HCT116 (cell line): ENCODE results near the gene NAPB. TPM values are rescaled to one million over a fixed set of nuclear protein-coding genes. Genes with fewer than 3 reads are reported as not detected.

Source experiments
- ATAC-seq: fragments of 200-7000 bp; cut with Tn5 transposase; 2 replicates; pipeline ENCODE4 v1.9.1; 2020; ENCODE audit warnings: mild to moderate bottlenecking, moderate library complexity
- BruUV-seq: library from RNA; stranded (reverse); fragments of 400-500 nt; replicated peaks from 2 replicates; lab custom pipeline; 2021; lab: Mats Ljungman, UMichigan
- CTCF ChIA-PET: fragments of 300-600 bp; sonication (Branson Sonifier 250); formaldehyde crosslinking; loops from one replicate; lab custom pipeline; 2021; ENCODE audit warnings: antibody characterized with exemption; lab: Charles Lee
- POLR2A ChIA-PET: fragments of 300-600, 350-600 bp; sonication (Branson Sonifier 250); formaldehyde crosslinking; loops from one replicate; lab custom pipeline; 2021; ENCODE audit warnings: antibody characterized with exemption; lab: Charles Lee
- RAD21 ChIA-PET, 2 experiments: fragments of 300-600 bp; sonication (Branson Sonifier 250); formaldehyde crosslinking; loops; one replicate each; lab custom pipeline; 2023; ENCODE audit warnings: low total read pairs in 2 of 2; ENCODE audit not compliant: uncharacterized antibody in 2 of 2, unreplicated experiment in 2 of 2, low non-redundant PET in 1 of 2; lab: Charles Lee
- DNase-seq: peaks from one replicate; pipeline ENCODE4 v3.0.0-alpha.2; 2010; ENCODE audit warnings: low read depth, low spot score
- H2AFZ ChIP-seq: fragments of 200-600 bp; shearing (Covaris generic), sonication (generic); 2 replicates; pipeline ENCODE4 v1.6.1; 2017; ENCODE audit warnings: low read depth, mixed run types, mixed read lengths, antibody characterized with exemption, low read length; ENCODE audit not compliant: poor library complexity, severe bottlenecking
- H3K27ac ChIP-seq: 2 replicates; pipeline ENCODE4 v1.5.1; 2012; ENCODE audit warnings: low read depth, low read length
- H3K27me3 ChIP-seq: fragments of 200-600 bp; sonication (generic); 2 replicates; pipeline ENCODE4 v1.6.1; 2016; ENCODE audit warnings: mixed run types, low read length, mixed read lengths; ENCODE audit not compliant: insufficient read depth
- H3K36me3 ChIP-seq, 2 experiments: fragments of 200-500 bp in 1 of 2; fragments of 200-600 bp in 1 of 2; sonication (Bioruptor generic) in 1 of 2; sonication (generic) in 1 of 2; 2 replicates each; pipeline versions ENCODE4 v1.5.1 to v1.6.1; 2014 to 2016; ENCODE audit warnings: low read length in 2 of 2, inconsistent platforms in 1 of 2, mixed read lengths in 1 of 2, mixed run types in 1 of 2; ENCODE audit not compliant: insufficient read depth in 2 of 2, control insufficient read depth in 1 of 2
- H3K4me1 ChIP-seq, 2 experiments: fragments of 200-600 bp in 1 of 2; sonication (generic) in 1 of 2; 2 replicates each; pipeline versions ENCODE4 v1.5.1 to v1.6.1; 2012 to 2017; ENCODE audit warnings: low read length in 2 of 2, inconsistent platforms in 1 of 2, mild to moderate bottlenecking in 1 of 2, mixed read lengths in 1 of 2, mixed run types in 1 of 2, moderate library complexity in 1 of 2; ENCODE audit not compliant: insufficient read depth in 2 of 2, control insufficient read depth in 1 of 2
- H3K4me2 ChIP-seq: fragments of 200-600 bp; sonication (generic); 2 replicates; pipeline ENCODE4 v1.6.1; 2017; ENCODE audit warnings: mixed run types, low read length, mixed read lengths
- H3K4me3 ChIP-seq, 2 experiments: fragments of 200-600 bp in 1 of 2; sonication (generic) in 1 of 2; replicated peaks in 1 of 2; 2 replicates each; pipeline ENCODE4 v1.5.1; 2011 to 2016; ENCODE audit warnings: low read length in 2 of 2, control low read depth in 1 of 2, low read depth in 1 of 2, mild to moderate bottlenecking in 1 of 2, mixed read lengths in 1 of 2, mixed run types in 1 of 2
- H3K79me2 ChIP-seq: fragments of 200-600 bp; sonication (generic); 2 replicates; pipeline ENCODE4 v1.6.1; 2017; ENCODE audit warnings: mild to moderate bottlenecking, mixed run types, low read length, moderate library complexity, mixed read lengths; ENCODE audit not compliant: insufficient read depth
- H3K9ac ChIP-seq: fragments of 200-600 bp; sonication (generic); 2 replicates; pipeline ENCODE4 v1.6.1; 2016; ENCODE audit warnings: low read length, mixed read lengths
- H3K9me2 ChIP-seq: fragments of 200-600 bp; sonication (generic), shearing (Covaris generic); 2 replicates; pipeline ENCODE4 v1.6.1; 2017; ENCODE audit warnings: mixed run types, mild to moderate bottlenecking, moderate library complexity; ENCODE audit not compliant: insufficient read depth
- H3K9me3 ChIP-seq, 2 experiments: fragments of 200-500 bp in 1 of 2; fragments of 200-600 bp in 1 of 2; sonication (Bioruptor generic) in 1 of 2; sonication (generic) in 1 of 2; 2 replicates each; pipeline ENCODE4 v1.6.1; 2014 to 2017; ENCODE audit warnings: low read length in 2 of 2, mixed read lengths in 2 of 2, inconsistent platforms in 1 of 2, low read depth in 1 of 2, mild to moderate bottlenecking in 1 of 2, mixed run types in 1 of 2, moderate library complexity in 1 of 2; ENCODE audit not compliant: control insufficient read depth in 1 of 2, insufficient read depth in 1 of 2
- H4K20me1 ChIP-seq: fragments of 200-600 bp; sonication (generic), shearing (Covaris generic); 2 replicates; pipeline ENCODE4 v1.6.1; 2017; ENCODE audit warnings: mixed run types, mild to moderate bottlenecking, moderate library complexity; ENCODE audit not compliant: insufficient read depth
- CEBPB ChIP-seq: IDR thresholded peaks from 2 replicates; pipeline ENCODE4 v1.6.1; 2012; ENCODE audit warnings: low read depth
- CTCF ChIP-seq, 3 experiments: fragments of 200-600 bp in 1 of 3; sonication (generic) in 1 of 3; IDR thresholded peaks in 2 of 3; conservative IDR thresholded peaks in 1 of 3; 2 replicates each; pipeline ENCODE4 v1.5.1; 2012 to 2017; ENCODE audit warnings: low read depth in 2 of 3, low read length in 2 of 3, antibody characterized with exemption in 1 of 3, borderline replicate concordance in 1 of 3, control low read depth in 1 of 3, mild to moderate bottlenecking in 1 of 3, mixed read lengths in 1 of 3, mixed run types in 1 of 3, moderate library complexity in 1 of 3; ENCODE audit not compliant: insufficient read depth in 1 of 3
- EGR1 ChIP-seq: IDR thresholded peaks from 2 replicates; pipeline ENCODE4 v1.6.1; 2012; ENCODE audit warnings: low read depth
- EZH2phosphoT487 ChIP-seq: fragments of 200-600 bp; IDR thresholded peaks from 2 replicates; pipeline ENCODE4 v1.6.1; 2018; ENCODE audit warnings: antibody characterized with exemption, borderline replicate concordance
- FOSL1 ChIP-seq: IDR thresholded peaks from 2 replicates; pipeline ENCODE4 v1.6.1; 2012; ENCODE audit warnings: low read depth
- JUND ChIP-seq: IDR thresholded peaks from 2 replicates; pipeline ENCODE4 v1.6.1; 2012
- MAX ChIP-seq: IDR thresholded peaks from 2 replicates; pipeline ENCODE4 v1.6.1; 2012
- RAD21 ChIP-seq: IDR thresholded peaks from 2 replicates; pipeline ENCODE4 v1.6.1; 2012; ENCODE audit warnings: low read depth, mild to moderate bottlenecking
- REST ChIP-seq: IDR thresholded peaks from 2 replicates; pipeline ENCODE4 v1.6.1; 2012; ENCODE audit warnings: low read depth
- SP1 ChIP-seq: IDR thresholded peaks from 2 replicates; pipeline ENCODE4 v1.6.1; 2012; ENCODE audit warnings: low read depth
- SRF ChIP-seq: IDR thresholded peaks from 2 replicates; pipeline ENCODE4 v1.6.1; 2012; ENCODE audit warnings: low read depth
- YY1 ChIP-seq: IDR thresholded peaks from 2 replicates; pipeline ENCODE4 v1.6.1; 2011; ENCODE audit warnings: low read length, low read depth, moderate library complexity, mild to moderate bottlenecking; ENCODE audit not compliant: insufficient replicate concordance; ENCODE audit errors: extremely low read depth
- ZFX ChIP-seq: fragments of 450-650 bp; IDR thresholded peaks from 2 replicates; pipeline ENCODE4 v1.6.1; 2017
- ZNF274 ChIP-seq: fragments of 200-500 bp; sonication (Bioruptor generic); IDR thresholded peaks from 2 replicates; pipeline ENCODE4 v1.6.1; 2014; ENCODE audit warnings: mild to moderate bottlenecking, low read depth, low read length, inconsistent platforms
- intact Hi-C: fragments of 100-400 bp; cut with micrococcal nuclease; formaldehyde crosslinking; loops from 2 replicates; pipeline ENCODE4 v1.10.0; 2022
- total RNA-seq: library from RNA; stranded (reverse); gene quantifications from one replicate; pipeline ENCODE4 v1.2.1, GENCODE V29; 2021; ENCODE audit not compliant: unreplicated experiment

The NAPB gene
- total RNA-seq, 1 experiment from 2014 or later, result 7.9 TPM

GRCh38 chr20:23369072-23369823, 52.0 kb downstream of the NAPB start:
- H3K4me3 ChIP-seq, result no peak overlapping the region
- H3K9me2 ChIP-seq, result no peaks in the 10 kb centered on the region
- POLR2A ChIA-PET, result no interaction called here
- no peaks in the 10 kb centered on the region for H3K9me3 ChIP-seq
- intact Hi-C loops, result loop anchor here (10.0 kb wide), 1 partner anchor 46 kb away; no protein-coding TSS in a partner anchor
- no TSS peak for BruUV-seq
- CTCF ChIA-PET, result no interaction called here
- H3K27me3 ChIP-seq, result no peaks in the 10 kb centered on the region
- no peaks in the 10 kb centered on the region; the same call in 1 of the 2 replicates for H4K20me1 ChIP-seq
- H3K9ac ChIP-seq, result no peak overlapping the region
- no peak for TF ChIP-seq FOSL1
- no peak for TF ChIP-seq JUND
- no peak for TF ChIP-seq SP1
- TF ChIP-seq EGR1, result no peak
- TF ChIP-seq CEBPB, result no peak
- no peak for TF ChIP-seq CTCF (IDR thresholded peaks at IDR 0.05 in 2 of 3, conservative IDR thresholded peaks at IDR 0.05 in 1 of 3; ENCODE audit: borderline replicate concordance in 1 of 3, insufficient read depth in 1 of 3, low read depth in 2 of 3, low read length in 2 of 3)
- no peak for TF ChIP-seq REST
- TF ChIP-seq SRF, result no peak
- no peak for TF ChIP-seq EZH2phosphoT487
- TF ChIP-seq RAD21, result no peak
- no peak for TF ChIP-seq MAX
- TF ChIP-seq ZNF274, result no peak
- TF ChIP-seq YY1, result no peak
- TF ChIP-seq ZFX, result no peak
- H3K36me3 ChIP-seq, result peaks cover 34 to 46% of the 10 kb centered on the region in 2 experiments; a peak in 3 of 4 replicates
- H3K27ac ChIP-seq, result no peak overlapping the region
- H2AFZ ChIP-seq, result no peak overlapping the region
- H3K4me1 ChIP-seq, result peaks cover 0 to 5% of the 10 kb centered on the region in 2 experiments; a peak in 1 of 4 replicates
- peaks cover 43% of the 10 kb centered on the region for H3K79me2 ChIP-seq
- DNase-seq, result no peak
- no peak for ATAC-seq
- no peak overlapping the region for H3K4me2 ChIP-seq
- RAD21 ChIA-PET, result no interaction called here
